GM12878 (cell line): Measurements from ENCODE around the gene SEMA7A. TPM values are rescaled to one million over a fixed set of nuclear protein-coding genes. Genes with fewer than 3 reads are reported as not detected.

Experiments used
- ATAC-seq: fragments of 200-7000 bp; cut with Tn5 transposase; 3 replicates; pipeline ENCODE4 v1.9.1; 2020; ENCODE audit warnings: mild to moderate bottlenecking, moderate library complexity
- BruUV-seq: library from RNA; stranded (reverse); fragments of 400-500 nt; replicated peaks from 2 replicates; lab custom pipeline; 2021; lab: Mats Ljungman, UMichigan
- CTCF ChIA-PET: fragments of 300-600 bp; sonication (Branson Sonifier 250); formaldehyde crosslinking; extraction: SDS; loops from one replicate; lab custom pipeline; 2021; ENCODE audit warnings: inconsistent platforms; lab: Yijun Ruan, JAX
- POLR2A ChIA-PET: fragments of 350-600 bp; formaldehyde crosslinking; extraction: SDS; loops from one replicate; lab custom pipeline; 2021; ENCODE audit warnings: inconsistent platforms; lab: Charles Lee
- RAD21 ChIA-PET: fragments of 300-600 bp; sonication (Branson Sonifier 250); formaldehyde crosslinking; loops from one replicate; lab custom pipeline; 2023; ENCODE audit warnings: antibody characterized with exemption; ENCODE audit not compliant: unreplicated experiment; lab: Charles Lee
- SMC1A ChIA-PET: fragments of 300-600 bp; sonication (Branson Sonifier 250); formaldehyde crosslinking; loops from one replicate; lab custom pipeline; 2023; ENCODE audit not compliant: unreplicated experiment, uncharacterized antibody; lab: Charles Lee
- DNase-seq: peaks from one replicate; pipeline ENCODE4 v3.0.0-alpha.2; 2011; ENCODE audit warnings: low read depth, low spot score
- FAIRE-seq: peaks from 3 replicates; lab custom pipeline; 2011; peaks lifted over from hg19 to GRCh38; lab: Jason Lieb, UNC
- H2AFZ ChIP-seq: 2 replicates; pipeline ENCODE4 v1.6.0; 2011; ENCODE audit warnings: low read depth, low read length, control low read depth; ENCODE audit not compliant: control insufficient read depth
- H3K27ac ChIP-seq: 2 replicates; pipeline ENCODE4 v1.5.1; 2011; ENCODE audit warnings: control low read depth; ENCODE audit not compliant: control insufficient read depth, insufficient read depth
- H3K27me3 ChIP-seq, 2 experiments: replicated peaks in 1 of 2; 2 replicates each; pipeline versions ENCODE4 v1.6.0 to v1.6.1; 2011; ENCODE audit warnings: low read length in 1 of 2; ENCODE audit not compliant: control insufficient read depth in 2 of 2, insufficient read depth in 2 of 2
- H3K36me3 ChIP-seq, 2 experiments: 2 replicates each; pipeline ENCODE4 v1.5.1; 2011; ENCODE audit warnings: low read length in 1 of 2; ENCODE audit not compliant: control insufficient read depth in 2 of 2, insufficient read depth in 2 of 2
- H3K4me1 ChIP-seq: 2 replicates; pipeline ENCODE4 v1.6.1; 2011; ENCODE audit warnings: mild to moderate bottlenecking, low read length, moderate library complexity, mixed read lengths; ENCODE audit not compliant: control insufficient read depth, insufficient read depth
- H3K4me2 ChIP-seq: 2 replicates; pipeline ENCODE4 v1.6.0; 2011; ENCODE audit warnings: control low read depth; ENCODE audit not compliant: control insufficient read depth, insufficient read depth
- H3K4me3 ChIP-seq: fragments of 200-600 bp; sonication (generic); 2 replicates; pipeline ENCODE4 v1.5.1; 2016
- H3K79me2 ChIP-seq: 2 replicates; pipeline ENCODE4 v1.6.0; 2011; ENCODE audit warnings: low read length; ENCODE audit not compliant: control insufficient read depth, insufficient read depth
- H3K9ac ChIP-seq: 2 replicates; pipeline ENCODE4 v1.8.0; 2011; ENCODE audit warnings: low read length, control low read depth, mixed read lengths; ENCODE audit not compliant: control insufficient read depth, insufficient read depth
- H3K9me3 ChIP-seq: replicated peaks from 3 replicates; pipeline ENCODE4 v1.5.1; 2011; ENCODE audit warnings: mild to moderate bottlenecking, low read length; ENCODE audit not compliant: control insufficient read depth, insufficient read depth
- H4K20me1 ChIP-seq: 2 replicates; pipeline ENCODE4 v1.6.0; 2011; ENCODE audit not compliant: control insufficient read depth, insufficient read depth
- ASH2L ChIP-seq: fragments of 300-600, 200-600 bp; sonication (generic); IDR thresholded peaks from 2 replicates; pipeline ENCODE4 v1.6.1; 2017; ENCODE audit warnings: low read depth, mild to moderate bottlenecking, borderline replicate concordance
- CREM ChIP-seq: IDR thresholded peaks from 2 replicates; pipeline ENCODE4 v1.6.1; 2014; ENCODE audit warnings: antibody characterized with exemption, low read depth
- EED ChIP-seq: sonication (generic); IDR thresholded peaks from 2 replicates; pipeline ENCODE4 v1.6.1; 2016; ENCODE audit warnings: antibody characterized with exemption, low read depth
- MEF2A ChIP-seq: IDR thresholded peaks from 2 replicates; pipeline ENCODE4 v1.6.1; 2011; ENCODE audit warnings: low read depth, mild to moderate bottlenecking, low read length, moderate library complexity; ENCODE audit not compliant: insufficient read depth
- MXI1 ChIP-seq: fragments of 150-350 bp; IDR thresholded peaks from 2 replicates; pipeline ENCODE4 v1.6.1; 2011; ENCODE audit warnings: low read depth, mild to moderate bottlenecking, inconsistent platforms, low read length, improper control_type of control experiment
- NFIC ChIP-seq: IDR thresholded peaks from 2 replicates; pipeline ENCODE4 v1.6.1; 2012; ENCODE audit warnings: low read depth, mild to moderate bottlenecking, inconsistent platforms, low read length, moderate library complexity
- NFYB ChIP-seq: IDR thresholded peaks from 2 replicates; pipeline ENCODE4 v1.6.1; 2011; ENCODE audit warnings: low read depth, mild to moderate bottlenecking, low read length, improper control_type of control experiment, moderate library complexity; ENCODE audit not compliant: insufficient read depth
- PBX3 ChIP-seq: IDR thresholded peaks from 2 replicates; pipeline ENCODE4 v1.6.1; 2011; ENCODE audit warnings: mild to moderate bottlenecking, low read depth, low read length, moderate library complexity; ENCODE audit not compliant: insufficient replicate concordance
- POLR2AphosphoS2 ChIP-seq: IDR thresholded peaks from 2 replicates; pipeline ENCODE4 v1.6.1; 2011; ENCODE audit warnings: low read depth, mild to moderate bottlenecking, low read length, improper control_type of control experiment, moderate library complexity
- RAD21 ChIP-seq: IDR thresholded peaks from 2 replicates; pipeline ENCODE4 v1.6.1; 2011; ENCODE audit warnings: mild to moderate bottlenecking, low read depth, low read length, moderate library complexity; ENCODE audit not compliant: insufficient read depth
- RBBP5 ChIP-seq: fragments of 200-600 bp; sonication (generic); conservative IDR thresholded peaks from 2 replicates; pipeline ENCODE4 v1.6.1; 2016
- SMAD1 ChIP-seq: fragments of 450-650 bp; IDR thresholded peaks from 2 replicates; pipeline ENCODE4 v1.6.1; 2018; ENCODE audit warnings: mild to moderate bottlenecking, low read depth; ENCODE audit not compliant: partially characterized antibody
- SMARCA5 ChIP-seq: fragments of 450-650 bp; IDR thresholded peaks from 2 replicates; pipeline ENCODE4 v1.6.1; 2017; ENCODE audit warnings: mild to moderate bottlenecking
- SP1 ChIP-seq: IDR thresholded peaks from one replicate; pipeline ENCODE4 v1.6.1; 2011; ENCODE audit warnings: low read depth, low read length
- TAF1 ChIP-seq: IDR thresholded peaks from 2 replicates; pipeline ENCODE4 v1.6.1; 2011; ENCODE audit warnings: mild to moderate bottlenecking, low read depth, low read length, borderline replicate concordance
- ZBTB40 ChIP-seq: fragments of 450-650 bp; IDR thresholded peaks from 2 replicates; pipeline ENCODE4 v1.6.1; 2016; ENCODE audit warnings: mild to moderate bottlenecking, moderate library complexity, borderline replicate concordance
- WGBS: methylation state at CpG from one replicate; pipeline ENCODE4 v1.1.6; 2016; ENCODE audit warnings: low lambda C conversion rate; ENCODE audit not compliant: insufficient replicate concordance, insufficient coverage; ENCODE audit errors: missing lambda C conversion rate; 5-methylcytosine and 5-hydroxymethylcytosine counted together
- in situ Hi-C: fragments of 300-500 bp; cut with MboI; formaldehyde crosslinking; loops from 9 replicates; pipeline ENCODE4 v1.14.3; 2018; ENCODE audit warnings: mixed read lengths
- intact Hi-C: fragments of 100-400 bp; cut with micrococcal nuclease; formaldehyde crosslinking; loops from one replicate; pipeline ENCODE4 v1.14.2; 2022; ENCODE audit not compliant: unreplicated experiment
- polyA plus RNA-seq, 11 experiments: library from polyadenylated mRNA; depleted of rRNA in 4 of 11; unstranded in 6 of 11; stranded (reverse) in 5 of 11; fragments of >200 nt; fragmentation: Nextera tagmentation in 4 of 11; fragmentation: Illumina TruSeq in 1 of 11; extraction: Ambion mirVana in 4 of 11; extraction: Trizol in 1 of 11; gene quantifications; 1 replicate in 1 of 11; 2 replicates in 10 of 11; pipeline versions ENCODE4 v1.2.1 to v1.2.3, GENCODE V29; 2011 to 2016; ENCODE audit warnings: inconsistent platforms in 2 of 11, missing spikeins in 2 of 11, low read depth in 1 of 11
- total RNA-seq, 4 experiments: library from RNA; depleted of rRNA in 3 of 4; stranded (reverse); fragments of >200 nt in 3 of 4; fragmentation: Illumina TruSeq in 1 of 4; extraction: Trizol in 1 of 4; gene quantifications; 2 replicates each; pipeline versions ENCODE4 v1.2.1 to v1.2.3, GENCODE V29; 2013 to 2021

Gene SEMA7A
- total and polyA plus RNA-seq, 10 of the 15 experiments (the other 5 are each of a cell fraction or from before 2014, with no cell fraction given): 0.08 to 112 (median 53.5) TPM

DNA sequence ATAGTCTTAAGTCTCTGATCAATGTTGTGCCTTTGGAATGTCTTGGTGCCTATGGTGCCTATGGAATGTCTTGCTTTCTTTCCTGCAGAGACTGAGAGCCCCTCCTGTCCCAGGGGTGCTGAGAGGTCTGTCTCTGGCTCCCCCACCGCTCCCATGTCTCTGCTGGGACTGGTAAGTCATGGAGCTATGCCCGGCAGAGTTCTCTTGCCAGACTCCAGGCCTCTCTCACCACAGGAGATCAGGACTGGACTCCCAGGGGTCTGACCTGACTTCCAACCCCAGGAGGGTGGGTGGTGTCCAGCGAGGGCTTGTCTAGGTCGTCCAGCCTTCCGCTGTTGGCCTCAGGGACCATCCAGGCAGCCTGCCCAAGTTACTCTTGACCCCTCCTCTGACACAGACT lies 52.3 kb downstream of the SEMA7A start (continued):
- TF ChIP-seq PBX3 (no peak), CREM (no peak)
- TF ChIP-seq, all 136 proteins: peak for 0

DNA sequence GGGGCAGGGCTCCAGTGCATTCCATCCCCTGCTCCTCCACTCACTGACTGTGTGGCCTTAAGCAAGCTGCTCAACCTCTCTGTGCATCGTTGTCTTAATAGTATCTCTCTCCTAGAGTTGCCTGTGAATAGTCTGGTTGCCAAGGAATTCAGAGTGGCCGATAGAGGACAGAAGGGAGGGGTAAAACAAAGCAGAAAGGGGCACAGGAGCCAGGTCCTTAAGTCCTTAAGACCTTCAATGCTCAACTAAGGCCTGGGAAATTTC lies 52.6 kb downstream of the SEMA7A start:
- Histone ChIP-seq H3K9me3 (no peaks in the 10 kb centered on the region), H3K27ac (no peak overlapping the region), H2AFZ (no peak overlapping the region), H3K79me2 (peaks cover 24% of the 10 kb centered on the region), H3K4me1 (peaks cover 70% of the 10 kb centered on the region), H3K4me3 (no peak overlapping the region), H3K4me2 (no peak overlapping the region), H3K27me3 (no peaks in the 10 kb centered on the region), H3K36me3 (no peaks in the 10 kb centered on the region; a peak in 1 of 4 replicates), H3K9ac (no peak overlapping the region), H4K20me1 (no peaks in the 10 kb centered on the region)
- 40% methylated on average over 2 of the region's 2 CpGs for WGBS
- ATAC-seq (no peak), FAIRE-seq (no peak), DNase-seq (no peak)
- ChIA-PET POLR2A (interaction anchor here (0.6 to 15.8 kb wide), 5 partner anchors 14 to 341 kb away, joined by 3 to 302 read pairs (median 5); no protein-coding TSS in a partner anchor), CTCF (interaction anchor here (1.1 to 21.7 kb wide), 4 partner anchors 19 to 241 kb away, joined by 3 to 655 read pairs (median 120); partner anchors contain the start of genes SEMA7A and UBL7), RAD21 (interaction anchor here (1.0 to 7.4 kb wide), 6 partner anchors 14 to 80 kb away, joined by 3 to 228 read pairs (median 62); partner anchors contain the start of genes SEMA7A and UBL7), SMC1A (interaction anchor here (1.2 to 21.3 kb wide), 6 partner anchors 17 to 108 kb away, joined by 4 to 544 read pairs (median 10); partner anchors contain the start of genes SEMA7A and UBL7)
- TF ChIP-seq POLR2AphosphoS2 (no peak), ZBTB40 (no peak), SP1 (no peak), SMARCA5 (no peak), SMAD1 (no peak), RBBP5 (no peak), RAD21 (no peak), MEF2A (no peak), NFYB (no peak), TAF1 (no peak), ASH2L (no peak), NFIC (no peak), EED (no peak), MXI1 (no peak)
- BruUV-seq: no TSS peak
- intact Hi-C loops (no loop called here), in situ Hi-C loops (loop anchor here (5.0 kb wide), 2 partner anchors 56 to 161 kb away; partner anchors contain the start of gene ARID3B)
